Astrocyte of the cerebellum (primary cell): ENCODE results near the gene RNF123.

ENCODE experiments used
- DNase-seq: peaks from one replicate; pipeline ENCODE4 v3.0.0-alpha.2; 2011; ENCODE audit warnings: low read depth
- H3K4me3 ChIP-seq: 2 replicates; pipeline ENCODE4 v1.5.1; 2011; ENCODE audit warnings: mild to moderate bottlenecking, low read depth, low read length, moderate library complexity
- in situ Hi-C: cut with HindIII; loops from 2 replicates; pipeline ENCODE4 v1.10.0; 2017; ENCODE audit warnings: low sequenced_read_pairs
- TF ChIP-seq, protein P1 (sequence below): IDR thresholded peaks from 2 replicates; pipeline ENCODE4 v1.5.1; 2012; ENCODE audit warnings: low read length, low read depth, moderate library complexity, mild to moderate bottlenecking; ENCODE audit errors: missing control alignments

RNF123 gene

DNA sequence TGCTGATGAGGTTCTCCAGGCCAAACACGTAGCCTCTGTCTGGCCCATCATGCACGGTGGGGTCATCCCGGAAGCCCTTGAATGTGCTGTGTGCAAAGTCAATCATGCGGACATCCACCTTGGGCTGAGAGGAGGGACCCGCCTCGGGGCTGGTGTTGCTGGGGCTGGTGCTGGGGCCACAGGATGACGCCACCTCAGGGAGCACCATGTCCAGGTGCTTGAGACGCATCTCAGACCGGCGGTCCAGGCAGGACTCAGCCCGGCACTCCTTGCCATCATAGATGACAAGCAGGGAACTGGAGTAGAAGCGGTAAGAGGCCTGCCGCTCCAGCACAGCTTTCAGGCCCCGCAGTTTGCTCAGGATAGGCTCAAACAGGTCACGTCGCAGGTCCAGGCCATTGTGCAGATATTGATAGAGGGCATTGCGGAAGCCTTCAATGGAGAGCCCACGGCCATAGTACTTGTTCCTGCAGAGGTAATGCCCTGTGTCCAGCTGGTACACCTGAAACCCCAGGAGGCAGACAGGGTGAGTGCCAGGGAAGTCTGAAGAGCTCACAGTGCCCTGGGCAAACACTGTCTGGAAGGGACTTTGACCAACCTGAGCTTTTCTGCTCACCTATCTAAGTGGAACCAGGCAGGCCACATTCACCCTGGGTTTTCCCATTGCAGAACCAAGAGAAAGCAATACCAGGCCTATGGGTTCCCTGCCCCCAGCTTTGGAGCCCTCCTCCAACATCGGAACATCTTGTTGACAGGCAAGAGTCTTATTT, 38.0 kb downstream of the RNF123 start:
- H3K4me3 ChIP-seq, result no peak overlapping the region
- in situ Hi-C loops, result loop anchor here (25.0 kb wide), 1 partner anchor 135 kb away; the partner anchor contains the start of genes CAMKV and TRAIP
- TF ChIP-seq, protein P1, sequence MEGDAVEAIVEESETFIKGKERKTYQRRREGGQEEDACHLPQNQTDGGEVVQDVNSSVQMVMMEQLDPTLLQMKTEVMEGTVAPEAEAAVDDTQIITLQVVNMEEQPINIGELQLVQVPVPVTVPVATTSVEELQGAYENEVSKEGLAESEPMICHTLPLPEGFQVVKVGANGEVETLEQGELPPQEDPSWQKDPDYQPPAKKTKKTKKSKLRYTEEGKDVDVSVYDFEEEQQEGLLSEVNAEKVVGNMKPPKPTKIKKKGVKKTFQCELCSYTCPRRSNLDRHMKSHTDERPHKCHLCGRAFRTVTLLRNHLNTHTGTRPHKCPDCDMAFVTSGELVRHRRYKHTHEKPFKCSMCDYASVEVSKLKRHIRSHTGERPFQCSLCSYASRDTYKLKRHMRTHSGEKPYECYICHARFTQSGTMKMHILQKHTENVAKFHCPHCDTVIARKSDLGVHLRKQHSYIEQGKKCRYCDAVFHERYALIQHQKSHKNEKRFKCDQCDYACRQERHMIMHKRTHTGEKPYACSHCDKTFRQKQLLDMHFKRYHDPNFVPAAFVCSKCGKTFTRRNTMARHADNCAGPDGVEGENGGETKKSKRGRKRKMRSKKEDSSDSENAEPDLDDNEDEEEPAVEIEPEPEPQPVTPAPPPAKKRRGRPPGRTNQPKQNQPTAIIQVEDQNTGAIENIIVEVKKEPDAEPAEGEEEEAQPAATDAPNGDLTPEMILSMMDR, result no peak
- DNase-seq, result no peak

DNA sequence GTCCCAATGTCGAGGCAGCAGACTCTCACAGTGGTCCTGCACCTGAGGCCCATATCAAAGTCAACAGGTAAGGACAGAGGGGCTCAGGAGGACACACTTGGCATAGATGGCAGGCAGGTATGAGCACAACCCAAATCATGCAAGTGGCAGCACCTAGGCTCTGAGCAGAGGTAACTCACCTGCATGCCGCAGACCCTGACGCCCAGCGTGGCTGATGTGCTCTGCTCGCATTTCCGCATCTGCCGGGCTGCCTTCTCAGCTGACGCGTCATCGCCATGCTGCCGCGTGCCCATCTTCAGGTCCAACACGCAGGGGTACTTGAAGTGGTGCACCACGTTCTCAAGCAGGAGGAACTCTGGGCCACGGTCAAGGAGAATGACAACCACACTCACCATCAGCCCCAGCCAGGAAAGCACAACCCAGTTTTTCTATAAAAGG, 38.6 kb downstream of the RNF123 start:
- DNase-seq, result no peak
- TF ChIP-seq, protein P1, result no peak
- no peak overlapping the region for H3K4me3 ChIP-seq
- in situ Hi-C loops, result loop anchor here (25.0 kb wide), 1 partner anchor 134 kb away; the partner anchor contains the start of genes CAMKV and TRAIP

DNA sequence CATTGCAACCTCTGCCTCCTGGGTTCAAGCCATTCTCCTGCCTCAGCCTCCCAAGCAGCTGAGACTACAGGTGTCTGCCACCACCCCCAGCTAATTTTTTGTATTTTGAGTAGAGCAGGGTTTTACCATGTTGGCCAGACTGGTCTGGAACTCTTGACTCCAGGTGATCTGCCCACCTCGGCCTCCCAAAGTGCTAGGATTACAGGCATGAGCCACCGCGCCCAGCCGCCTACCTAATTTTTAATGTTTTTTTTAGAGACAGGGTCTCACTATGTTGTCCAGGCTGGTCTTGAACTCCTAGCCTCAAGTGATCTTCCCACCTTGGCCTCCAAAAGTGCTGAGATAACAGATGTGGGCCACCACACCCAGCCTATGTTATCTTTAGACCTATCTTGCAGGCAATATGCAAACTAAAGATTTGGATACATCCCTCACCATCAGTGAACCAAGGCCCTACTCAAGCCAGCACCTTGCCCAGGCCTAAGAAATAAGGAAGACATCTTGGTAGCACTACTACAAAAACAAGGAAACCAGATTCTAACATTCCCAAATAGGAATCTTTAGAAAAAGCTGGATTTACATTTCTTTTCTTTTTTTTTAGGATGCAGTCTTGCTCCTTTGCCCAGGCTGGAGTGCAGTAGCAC, 40.7 kb downstream of the RNF123 start:
- no peak overlapping the region for H3K4me3 ChIP-seq
- TF ChIP-seq, protein P1, result no peak
- in situ Hi-C loops, result loop anchor here (25.0 kb wide), 1 partner anchor 132 kb away; the partner anchor contains the start of genes CAMKV and TRAIP
- no peak for DNase-seq

DNA sequence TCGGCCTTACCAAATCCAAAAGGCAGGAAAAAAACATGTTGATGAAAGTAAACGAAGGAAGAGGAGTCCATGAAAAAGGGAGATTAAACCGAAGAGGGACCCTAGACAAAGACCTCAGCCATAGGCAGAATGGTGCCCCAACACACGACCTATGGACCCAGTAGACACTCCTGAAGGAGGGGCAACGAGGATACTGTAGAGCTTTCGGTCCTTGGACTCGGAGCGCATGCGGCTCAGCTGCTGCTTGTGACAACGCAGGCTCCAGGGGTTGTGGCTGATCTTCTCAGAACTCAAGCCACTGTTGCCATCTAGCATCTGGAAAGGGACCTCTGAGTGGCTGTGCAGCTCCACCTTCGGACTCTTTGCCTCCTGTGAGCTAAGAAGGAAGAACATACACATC, 43.2 kb downstream of the RNF123 start:
- DNase-seq, result no peak
- TF ChIP-seq, protein P1, result no peak
- in situ Hi-C loops, result loop anchor here (25.0 kb wide), 1 partner anchor 130 kb away; the partner anchor contains the start of genes CAMKV and TRAIP
- H3K4me3 ChIP-seq, result no peak overlapping the region

DNA sequence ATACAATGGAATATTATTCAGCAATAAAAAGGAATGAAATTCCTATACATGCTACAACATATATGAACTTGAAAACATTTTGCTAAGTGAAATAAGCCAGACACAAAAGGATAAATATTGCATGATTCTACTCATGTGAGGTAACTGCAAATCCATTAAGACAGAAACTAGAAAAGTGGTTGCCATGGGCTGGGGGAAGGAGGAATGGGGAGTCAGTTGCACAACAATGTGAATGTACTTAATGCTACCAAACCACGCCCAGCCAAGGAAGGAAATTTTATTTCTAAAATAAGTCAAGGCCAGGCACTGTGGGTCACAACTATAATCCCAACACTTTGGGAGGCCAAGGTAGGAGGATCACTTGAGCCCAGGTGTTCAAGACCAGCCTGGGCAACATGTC, 44.2 kb downstream of the RNF123 start:
- no peak overlapping the region for H3K4me3 ChIP-seq
- no peak for DNase-seq
- in situ Hi-C loops, result loop anchor here (25.0 kb wide), 1 partner anchor 129 kb away; the partner anchor contains the start of genes CAMKV and TRAIP
- TF ChIP-seq, protein P1, result no peak

DNA sequence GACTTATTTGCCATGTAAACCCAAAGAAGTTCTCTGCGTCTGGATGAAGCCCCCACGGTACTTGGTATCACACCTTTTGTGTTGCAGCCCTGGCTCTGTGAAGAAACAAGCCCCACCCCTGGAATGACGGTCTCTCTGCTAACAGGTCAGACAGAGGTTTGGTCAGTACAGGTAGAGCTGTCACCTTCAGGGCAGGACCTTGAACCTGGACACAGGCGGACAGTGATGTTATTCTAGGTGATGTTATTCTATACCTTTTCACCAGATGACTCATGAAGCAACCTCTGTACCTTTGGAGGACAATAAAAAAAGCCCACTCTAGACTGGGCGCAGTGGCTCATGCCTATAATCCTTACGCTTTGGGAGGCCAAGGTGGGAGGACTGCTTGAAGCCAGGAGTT, 45.4 kb downstream of the RNF123 start:
- TF ChIP-seq, protein P1, result no peak

More for the DNA sequence above, 45.4 kb downstream of the RNF123 start:
- no peak overlapping the region for H3K4me3 ChIP-seq
- in situ Hi-C loops, result loop anchor here (25.0 kb wide), 1 partner anchor 128 kb away; the partner anchor contains the start of genes CAMKV and TRAIP
- DNase-seq, result no peak
